GM21786 (cell line): Measurements from ENCODE around the gene CALD1.

Experiments used
- ATAC-seq: cut with Tn5 transposase; IDR thresholded peaks from one replicate; pipeline ENCODE4 v1.9.1; 2021; ENCODE audit not compliant: unreplicated experiment

The CALD1 gene

GRCh38 chr7:134890246-134891240, 111.1 kb downstream of the CALD1 start:
- no peak for ATAC-seq

- ATAC-seq, result no peak
Measured at GRCh38 chr7:134891262-134891695, 111.8 kb downstream of the CALD1 start.

- no peak for ATAC-seq
Measured at GRCh38 chr7:134891696-134892678, 112.6 kb downstream of the CALD1 start.

GRCh38 chr7:134892963-134893362, 113.5 kb downstream of the CALD1 start:
- no peak for ATAC-seq

- no peak for ATAC-seq
Measured at GRCh38 chr7:134893920-134894319, 114.5 kb downstream of the CALD1 start.

GRCh38 chr7:134894928-134895327, 115.5 kb downstream of the CALD1 start:
- no peak for ATAC-seq

GRCh38 chr7:134896073-134896472, 116.6 kb downstream of the CALD1 start:
- no peak for ATAC-seq

- no peak for ATAC-seq
Measured at GRCh38 chr7:134897936-134898335, 118.5 kb downstream of the CALD1 start.

- ATAC-seq, result no peak
Measured at GRCh38 chr7:134899729-134900128, 120.3 kb downstream of the CALD1 start.

- peak; percentile 92 for ATAC-seq
Measured at GRCh38 chr7:134900166-134900982, 120.9 kb downstream of the CALD1 start.

GRCh38 chr7:134901389-134902020, 122.1 kb downstream of the CALD1 start:
- no peak for ATAC-seq

GRCh38 chr7:134902058-134902457, 122.6 kb downstream of the CALD1 start:
- no peak for ATAC-seq

- no peak for ATAC-seq
Measured at GRCh38 chr7:134903073-134903790, 123.8 kb downstream of the CALD1 start.

- no peak for ATAC-seq
Measured at GRCh38 chr7:134905375-134905774, 125.9 kb downstream of the CALD1 start.

GRCh38 chr7:134907000-134907399, 127.6 kb downstream of the CALD1 start:
- ATAC-seq, result no peak

- no peak for ATAC-seq
Measured at GRCh38 chr7:134907639-134908038, 128.2 kb downstream of the CALD1 start.

- ATAC-seq, result peak; percentile 72
Measured at GRCh38 chr7:134908289-134908688, 128.9 kb downstream of the CALD1 start.

- no peak for ATAC-seq
Measured at GRCh38 chr7:134910214-134910890, 130.9 kb downstream of the CALD1 start.

GRCh38 chr7:134910968-134911367, 131.5 kb downstream of the CALD1 start:
- peak; percentile 41 for ATAC-seq
